ENCODE results near the gene WDR64.

DNA sequence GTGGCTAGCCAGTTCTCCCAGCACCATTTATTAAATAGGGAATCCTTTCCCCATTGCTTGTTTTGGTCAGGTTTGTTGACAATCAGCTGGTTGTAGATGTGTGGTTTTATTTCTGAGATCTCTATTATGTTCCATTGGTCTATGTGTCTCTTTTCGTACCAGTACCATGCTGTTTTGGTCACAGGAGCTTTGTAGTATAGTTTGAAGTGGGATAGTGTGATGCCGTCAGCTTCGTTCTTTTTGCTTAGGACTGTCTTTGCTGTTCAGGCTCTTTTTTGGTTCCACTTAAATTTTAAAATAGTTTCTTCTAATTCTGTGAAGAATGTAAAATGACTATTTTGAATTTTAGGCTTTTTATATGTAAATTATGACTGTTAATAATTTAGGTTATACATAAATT, 68.9 kb downstream of the WDR64 start:
- TF ChIP-seq, protein P1, sequence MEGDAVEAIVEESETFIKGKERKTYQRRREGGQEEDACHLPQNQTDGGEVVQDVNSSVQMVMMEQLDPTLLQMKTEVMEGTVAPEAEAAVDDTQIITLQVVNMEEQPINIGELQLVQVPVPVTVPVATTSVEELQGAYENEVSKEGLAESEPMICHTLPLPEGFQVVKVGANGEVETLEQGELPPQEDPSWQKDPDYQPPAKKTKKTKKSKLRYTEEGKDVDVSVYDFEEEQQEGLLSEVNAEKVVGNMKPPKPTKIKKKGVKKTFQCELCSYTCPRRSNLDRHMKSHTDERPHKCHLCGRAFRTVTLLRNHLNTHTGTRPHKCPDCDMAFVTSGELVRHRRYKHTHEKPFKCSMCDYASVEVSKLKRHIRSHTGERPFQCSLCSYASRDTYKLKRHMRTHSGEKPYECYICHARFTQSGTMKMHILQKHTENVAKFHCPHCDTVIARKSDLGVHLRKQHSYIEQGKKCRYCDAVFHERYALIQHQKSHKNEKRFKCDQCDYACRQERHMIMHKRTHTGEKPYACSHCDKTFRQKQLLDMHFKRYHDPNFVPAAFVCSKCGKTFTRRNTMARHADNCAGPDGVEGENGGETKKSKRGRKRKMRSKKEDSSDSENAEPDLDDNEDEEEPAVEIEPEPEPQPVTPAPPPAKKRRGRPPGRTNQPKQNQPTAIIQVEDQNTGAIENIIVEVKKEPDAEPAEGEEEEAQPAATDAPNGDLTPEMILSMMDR (IDR thresholded peaks at IDR 0.05), result no peak
- TF ChIP-seq EP300 (IDR thresholded peaks at IDR 0.05), result no peak
- TF ChIP-seq POLR2A (IDR thresholded peaks at IDR 0.05), result no peak

All from ovary (tissue), 3 donors.